Eye (tissue), 1 donor: ENCODE data around the gene FAU.
"Not testable (repeated sequence)": the region's sequence is repeated elsewhere in the genome, so short reads cannot be mapped to it uniquely, and the experiment has no call there.

Experiments used
- DNase-seq: peaks from one replicate; pipeline ENCODE4 v3.0.0-alpha.2; 2015

FAU gene

GRCh38 chr11:65121865-65122696 lies at the start of gene FAU, which contains the start of gene MRPL49:
FAU (minus strand) TSS chr11:65122134; CDS start chr11:65121813, 321 bp downstream.
MRPL49 (plus strand) TSS chr11:65122321; CDS start chr11:65122347, 26 bp downstream.
- DNase-seq = peak; percentile 98

GRCh38 chr11:65170058-65170534 lies 48.2 kb upstream of the FAU start, which contains the start of gene SPDYC:
SPDYC (plus strand) TSS chr11:65170233; CDS start chr11:65171358, 1,125 bp downstream.
- DNase-seq = no peak

- no peak for DNase-seq
Measured at GRCh38 chr11:65169164-65169641, 47.3 kb upstream of the FAU start.

GRCh38 chr11:65167656-65168055 lies 45.7 kb upstream of the FAU start:
- DNase-seq = no peak

GRCh38 chr11:65166893-65167292 lies 45.0 kb upstream of the FAU start:
- DNase-seq = no peak

- no peak for DNase-seq
Measured at GRCh38 chr11:65165410-65166317, 43.7 kb upstream of the FAU start.

- no peak for DNase-seq
Measured at GRCh38 chr11:65163684-65164083, 41.8 kb upstream of the FAU start.

- DNase-seq = no peak
Measured at GRCh38 chr11:65160643-65161042, 38.7 kb upstream of the FAU start.

- no peak for DNase-seq
Measured at GRCh38 chr11:65159012-65159411, 37.1 kb upstream of the FAU start.

- no peak for DNase-seq
Measured at GRCh38 chr11:65157336-65157735, 35.4 kb upstream of the FAU start.

- no peak for DNase-seq
Measured at GRCh38 chr11:65156926-65157325, 35.0 kb upstream of the FAU start.

- no peak for DNase-seq
Measured at GRCh38 chr11:65156256-65156655, 34.3 kb upstream of the FAU start.

GRCh38 chr11:65152122-65152521 lies 30.2 kb upstream of the FAU start:
- no peak for DNase-seq

- no peak for DNase-seq
Measured at GRCh38 chr11:65151331-65151899, 29.5 kb upstream of the FAU start.

- DNase-seq = peak; percentile 32
Measured at GRCh38 chr11:65150509-65151299, 28.8 kb upstream of the FAU start.

- DNase-seq = not testable (repeated sequence)
Measured at GRCh38 chr11:65150131-65150508, 28.2 kb upstream of the FAU start.

- no peak for DNase-seq
Measured at GRCh38 chr11:65148657-65149056, 26.7 kb upstream of the FAU start.

- DNase-seq = no peak
Measured at GRCh38 chr11:65147352-65148075, 25.6 kb upstream of the FAU start.

- no peak for DNase-seq
Measured at GRCh38 chr11:65141896-65142494, 20.1 kb upstream of the FAU start.

- DNase-seq = no peak
Measured at GRCh38 chr11:65136515-65137096, 14.7 kb upstream of the FAU start.
